Chondrocyte (in vitro differentiated cells): Measurements from ENCODE around the gene SPNS1. TPM values are rescaled to one million over a fixed set of nuclear protein-coding genes. Genes with fewer than 3 reads are reported as not detected.

ENCODE experiments used
- DNase-seq: peaks from one replicate; pipeline ENCODE4 v3.0.0; 2021; ENCODE audit warnings: mixed read lengths, low spot score
- H3K27ac Mint-ChIP-seq: one replicate; pipeline ENCODE4 v1.8.0; 2021; ENCODE audit warnings: mild to moderate bottlenecking, moderate library complexity, mixed read lengths; ENCODE audit not compliant: unreplicated experiment
- H3K27me3 Mint-ChIP-seq: 2 replicates; pipeline ENCODE4 v1.8.0; 2021; ENCODE audit warnings: low read depth, mixed read lengths
- H3K36me3 Mint-ChIP-seq: 2 replicates; pipeline ENCODE4 v1.8.0; 2021; ENCODE audit warnings: low read depth, mixed read lengths
- H3K4me1 Mint-ChIP-seq: 2 replicates; pipeline ENCODE4 v1.8.0; 2021; ENCODE audit warnings: low read depth, mild to moderate bottlenecking, mixed read lengths
- H3K4me3 Mint-ChIP-seq: one replicate; pipeline ENCODE4 v1.8.0; 2021; ENCODE audit warnings: mild to moderate bottlenecking, moderate library complexity, mixed read lengths; ENCODE audit not compliant: unreplicated experiment
- H3K9me3 Mint-ChIP-seq: 2 replicates; pipeline ENCODE4 v1.8.0; 2021; ENCODE audit warnings: low read depth, mixed read lengths
- CTCF ChIP-seq: fragments of 200-600 bp; sonication (generic); IDR thresholded peaks from 2 replicates; pipeline ENCODE4 v1.5.0; 2021; ENCODE audit warnings: antibody characterized with exemption, mild to moderate bottlenecking, moderate library complexity
- total RNA-seq: library from RNA; stranded (reverse); gene quantifications from 3 replicates; pipeline ENCODE4 v1.2.1, GENCODE V29; 2021

SPNS1 gene
- total RNA-seq, 1 donor from 2014 or later: 60.8 TPM

DNA sequence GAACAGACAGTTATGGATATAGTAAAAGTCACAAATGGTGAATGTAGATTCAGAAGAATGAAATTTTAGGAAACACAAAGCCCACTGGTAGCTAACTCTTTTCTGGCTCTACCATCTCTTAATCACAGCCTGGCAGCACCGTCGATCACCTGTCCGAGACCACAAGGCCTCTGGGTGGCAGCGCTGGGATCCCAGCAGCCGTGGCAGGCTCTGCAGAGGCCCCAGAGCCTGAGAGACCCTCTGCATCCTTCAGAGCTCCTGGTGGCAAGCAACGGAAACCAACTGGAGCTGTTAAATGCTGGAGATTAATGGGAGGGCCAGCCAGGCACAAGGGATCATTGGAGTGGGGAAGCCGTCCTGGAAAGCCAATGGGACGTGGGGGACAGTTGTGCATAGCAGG is 36.5 kb downstream of the SPNS1 start:
- H3K27me3 Mint-ChIP-seq: peaks cover 5% of the 10 kb centered on the region
- no peaks in the 10 kb centered on the region for H3K36me3 Mint-ChIP-seq

DNA sequence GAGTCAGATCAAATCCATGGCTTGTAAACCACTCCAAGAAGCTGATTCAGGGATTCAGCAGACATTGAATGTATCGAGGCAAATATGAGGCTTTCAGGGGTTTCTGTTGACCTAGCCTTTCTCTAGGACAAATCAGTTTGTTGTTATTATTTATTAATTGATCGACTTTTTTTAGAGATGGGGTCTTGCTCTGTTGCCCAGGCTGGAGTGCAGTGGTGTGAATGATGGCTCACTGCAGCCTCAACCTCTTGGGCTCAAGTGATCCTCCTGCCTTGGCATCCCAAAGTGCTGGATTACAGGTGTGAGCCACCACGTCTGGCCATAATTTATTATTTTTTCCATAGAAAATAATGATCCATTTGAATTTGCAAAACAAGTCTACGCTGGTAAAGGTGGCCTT is 37.3 kb downstream of the SPNS1 start:
- Mint-ChIP-seq H3K27me3 (peaks cover 5% of the 10 kb centered on the region), H3K27ac (no peak overlapping the region), H3K4me1 (peaks cover 4% of the 10 kb centered on the region), H3K4me3 (no peak overlapping the region), H3K36me3 (no peaks in the 10 kb centered on the region), H3K9me3 (no peaks in the 10 kb centered on the region)
- no peak for TF ChIP-seq CTCF
- DNase-seq: no peak

More for the DNA sequence above, 36.5 kb downstream of the SPNS1 start:
- no peaks in the 10 kb centered on the region for H3K9me3 Mint-ChIP-seq
- H3K4me1 Mint-ChIP-seq: peaks cover 4% of the 10 kb centered on the region
- H3K4me3 Mint-ChIP-seq: no peak overlapping the region
- TF ChIP-seq CTCF: no peak
- DNase-seq: no peak
- H3K27ac Mint-ChIP-seq: no peak overlapping the region

DNA sequence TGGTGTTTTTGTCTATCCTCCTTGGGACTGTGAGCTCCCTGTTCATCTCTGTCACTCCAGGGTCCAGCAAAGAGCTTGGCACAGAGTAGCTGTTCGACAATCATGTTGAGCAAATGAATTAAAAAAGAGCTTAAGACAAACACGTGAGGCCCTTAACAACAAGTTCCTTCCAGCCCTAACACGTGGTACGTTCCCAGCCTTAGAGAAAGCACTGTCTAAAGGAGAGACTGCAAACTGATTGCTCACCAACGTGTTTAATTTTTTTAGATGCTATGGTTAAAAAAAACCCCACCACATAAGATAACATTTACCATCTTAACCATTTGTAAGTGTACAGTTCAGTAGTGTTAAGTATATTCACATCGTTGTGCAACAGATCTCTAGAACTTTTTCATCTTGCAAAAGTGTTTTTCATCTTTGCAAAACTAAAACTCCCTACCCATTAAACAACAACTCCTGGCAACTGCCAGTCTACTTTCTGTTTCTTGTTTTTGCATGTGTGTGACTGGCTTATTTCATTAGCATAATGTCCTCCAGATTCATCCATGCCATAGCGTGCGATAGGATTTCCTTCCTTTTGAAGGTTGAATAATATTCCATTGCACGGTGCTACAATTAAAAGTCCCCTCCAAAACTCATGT is 38.5 kb downstream of the SPNS1 start:
- no peak overlapping the region for H3K27ac Mint-ChIP-seq
- TF ChIP-seq CTCF: no peak
- peaks cover 4% of the 10 kb centered on the region for H3K4me1 Mint-ChIP-seq
- H3K4me3 Mint-ChIP-seq: no peak overlapping the region
- H3K36me3 Mint-ChIP-seq: no peaks in the 10 kb centered on the region
- no peak for DNase-seq
- H3K27me3 Mint-ChIP-seq: peaks cover 5% of the 10 kb centered on the region
- no peaks in the 10 kb centered on the region for H3K9me3 Mint-ChIP-seq

DNA sequence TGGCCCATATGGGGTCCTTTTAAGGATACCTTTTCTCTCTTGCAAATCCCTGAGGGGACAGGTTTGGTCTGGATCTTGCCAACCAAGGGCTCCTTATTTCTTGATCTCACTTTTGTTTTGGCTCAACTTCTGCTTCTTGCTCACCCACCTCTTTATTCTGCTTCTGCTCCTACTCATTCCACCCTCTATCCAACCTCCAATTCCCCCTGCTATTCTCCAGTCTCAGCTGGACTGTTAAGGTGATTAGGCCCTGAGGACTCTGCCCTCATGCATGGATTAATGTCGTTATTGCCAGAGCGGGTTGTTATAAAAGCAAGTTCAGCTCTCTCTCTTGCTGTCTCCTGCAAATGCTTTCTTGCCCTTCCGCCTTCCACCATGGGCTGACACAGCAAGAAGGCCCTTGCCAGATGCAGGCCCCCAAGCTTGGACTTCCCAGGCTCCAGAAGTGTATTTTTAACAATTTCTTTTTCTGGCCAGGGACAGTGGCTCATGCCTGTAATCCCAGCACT is 40.0 kb downstream of the SPNS1 start:
- Mint-ChIP-seq H3K4me3 (no peak overlapping the region), H3K9me3 (no peaks in the 10 kb centered on the region), H3K36me3 (no peaks in the 10 kb centered on the region), H3K27me3 (peaks cover 2% of the 10 kb centered on the region), H3K27ac (no peak overlapping the region), H3K4me1 (peaks cover 4% of the 10 kb centered on the region)
- TF ChIP-seq CTCF: no peak
- DNase-seq: no peak

DNA sequence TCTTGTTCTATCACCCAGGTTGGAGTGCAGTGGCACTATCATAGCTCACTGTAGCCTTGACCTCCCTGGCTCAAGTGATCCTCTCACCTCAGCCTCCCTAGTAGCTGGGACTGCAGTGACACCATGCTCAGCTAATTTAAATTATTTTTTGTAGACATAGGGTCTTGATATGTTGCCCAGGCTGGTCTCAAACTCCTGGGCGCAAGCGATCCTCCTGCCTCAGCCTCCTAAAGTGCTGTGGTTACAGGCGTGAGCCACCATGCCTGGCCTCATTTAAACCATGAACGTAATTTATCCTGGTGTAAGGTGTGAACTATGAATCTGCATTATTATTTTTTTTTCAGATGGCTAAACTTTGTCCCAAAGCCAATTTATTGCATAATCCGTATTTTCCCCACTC is 47.6 kb downstream of the SPNS1 start:
- no peak for TF ChIP-seq CTCF
- Mint-ChIP-seq H3K27ac (no peak overlapping the region), H3K4me1 (no peaks in the 10 kb centered on the region), H3K4me3 (no peak overlapping the region), H3K36me3 (no peaks in the 10 kb centered on the region), H3K9me3 (no peaks in the 10 kb centered on the region), H3K27me3 (no peaks in the 10 kb centered on the region)
- DNase-seq: no peak
